GM19099 (cell line): ENCODE results near the gene JPH3.

Source experiments
- POLR2A ChIP-seq: IDR thresholded peaks from 3 replicates; pipeline ENCODE4 v1.6.1; 2011; ENCODE audit warnings: low read depth; ENCODE audit not compliant: insufficient read length; ENCODE audit errors: extremely low read depth

The JPH3 gene

GRCh38 chr16:87692176-87692575, 89.9 kb downstream of the JPH3 start:
- no peak for TF ChIP-seq POLR2A

GRCh38 chr16:87692756-87693155, 90.4 kb downstream of the JPH3 start:
- no peak for TF ChIP-seq POLR2A

- TF ChIP-seq POLR2A: no peak
Observed at GRCh38 chr16:87693827-87694226, 91.5 kb downstream of the JPH3 start.

DNA sequence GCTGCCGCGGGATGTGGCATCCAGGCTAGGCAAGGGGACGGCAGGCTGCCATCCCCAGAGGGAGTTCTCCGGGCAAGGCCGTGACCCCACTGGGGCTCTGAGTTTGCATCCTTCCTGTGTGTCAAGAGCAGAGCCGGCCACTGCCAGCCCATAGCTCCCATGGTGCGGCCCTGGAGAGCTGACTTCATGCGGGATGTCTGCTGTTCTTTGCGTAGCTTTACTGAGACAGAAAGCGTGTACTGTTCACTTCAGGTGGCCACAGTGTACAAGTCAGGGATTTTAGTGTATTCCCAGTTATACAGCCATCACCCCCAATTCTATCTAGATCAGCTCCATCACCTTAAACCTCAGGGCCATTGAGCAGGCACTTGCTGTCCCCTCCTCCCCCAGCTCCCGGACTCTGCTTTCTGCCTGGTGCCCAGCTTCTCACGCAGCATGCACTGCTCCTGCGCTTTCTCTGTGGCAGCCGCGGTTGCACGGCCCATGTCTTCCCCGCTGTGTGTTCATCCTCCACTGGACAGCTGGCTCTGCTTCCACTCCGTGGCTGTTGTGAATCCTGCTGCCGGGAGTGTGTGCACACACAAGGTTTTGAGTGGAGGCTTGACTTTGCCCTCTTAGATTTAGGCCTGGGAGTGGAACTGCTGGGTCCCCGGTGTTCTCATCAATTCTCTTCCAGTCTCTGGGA, 92.3 kb downstream of the JPH3 start:
- no peak for TF ChIP-seq POLR2A

DNA sequence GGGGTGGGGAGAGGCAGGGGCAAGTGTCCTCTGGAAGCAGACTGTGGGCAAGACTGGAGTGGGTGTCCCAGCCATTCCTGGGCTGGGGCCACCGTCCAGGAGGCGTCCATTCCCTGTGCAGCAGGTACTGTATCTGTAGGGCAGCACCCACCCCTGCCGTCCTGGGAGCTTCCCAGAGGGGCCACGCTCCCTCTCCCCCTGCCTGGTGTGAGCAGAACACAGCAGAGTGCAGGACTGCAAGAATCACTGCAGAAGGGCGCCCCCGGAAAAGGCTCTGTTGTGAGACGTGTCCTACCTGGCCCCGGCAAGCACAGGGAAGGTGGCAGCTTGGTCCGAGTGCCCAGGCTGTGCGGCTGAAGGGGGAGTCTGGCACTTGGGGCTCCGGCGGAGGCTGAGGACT, 93.2 kb downstream of the JPH3 start:
- TF ChIP-seq POLR2A: no peak

DNA sequence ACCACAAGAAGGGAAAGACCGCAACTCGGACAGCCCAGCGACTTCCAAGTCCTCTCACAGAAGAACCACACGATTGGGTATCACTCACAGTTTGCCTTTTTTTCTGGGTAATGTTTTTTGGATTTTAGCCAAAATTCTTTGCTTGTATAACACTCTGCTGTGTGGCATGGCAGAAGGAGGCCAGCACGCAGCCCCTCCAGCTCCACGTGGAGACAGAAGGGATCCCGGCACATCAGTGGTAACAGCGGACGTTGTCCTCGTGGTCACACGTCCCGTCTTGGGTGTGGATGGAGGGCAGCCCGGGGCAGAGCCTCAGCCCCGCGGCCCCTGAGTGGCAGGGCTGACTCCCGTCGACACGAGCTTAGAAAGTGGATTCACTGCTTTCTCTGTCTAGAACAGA, 94.4 kb downstream of the JPH3 start:
- no peak for TF ChIP-seq POLR2A

- no peak for TF ChIP-seq POLR2A
Observed at GRCh38 chr16:87697256-87697655, 94.9 kb downstream of the JPH3 start.

GRCh38 chr16:87697792-87698191, 95.5 kb downstream of the JPH3 start:
- TF ChIP-seq POLR2A: no peak

- TF ChIP-seq POLR2A: no peak
Observed at GRCh38 chr16:87698241-87698640, 95.9 kb downstream of the JPH3 start.

DNA sequence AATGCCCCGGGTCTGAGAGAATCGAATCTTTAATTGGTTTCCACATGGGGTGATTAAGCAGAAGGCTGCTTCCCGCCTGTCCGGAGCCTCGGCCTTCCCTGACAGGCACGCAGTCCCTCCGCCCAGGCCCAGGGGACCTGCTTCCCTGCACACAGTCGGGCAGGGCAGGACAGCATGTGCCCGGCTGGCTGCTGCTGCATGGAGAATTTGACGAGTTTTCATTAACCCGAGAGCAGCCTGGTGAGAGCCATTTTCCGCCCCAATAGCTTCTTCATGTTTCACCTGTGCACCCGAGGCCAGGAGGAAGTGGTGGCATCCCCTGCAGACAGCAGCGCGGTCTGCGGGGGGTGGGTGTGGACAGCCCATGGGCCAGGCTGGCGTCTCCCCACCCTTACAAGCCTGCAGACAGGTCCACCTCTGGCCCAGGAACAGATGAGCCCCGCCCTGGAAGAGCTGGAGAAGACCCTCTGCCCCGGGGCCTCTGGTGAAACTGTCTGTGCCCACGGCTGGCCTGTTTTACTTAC, 96.4 kb downstream of the JPH3 start:
- TF ChIP-seq POLR2A: no peak

GRCh38 chr16:87700406-87701077, 98.2 kb downstream of the JPH3 start:
- no peak for TF ChIP-seq POLR2A

DNA sequence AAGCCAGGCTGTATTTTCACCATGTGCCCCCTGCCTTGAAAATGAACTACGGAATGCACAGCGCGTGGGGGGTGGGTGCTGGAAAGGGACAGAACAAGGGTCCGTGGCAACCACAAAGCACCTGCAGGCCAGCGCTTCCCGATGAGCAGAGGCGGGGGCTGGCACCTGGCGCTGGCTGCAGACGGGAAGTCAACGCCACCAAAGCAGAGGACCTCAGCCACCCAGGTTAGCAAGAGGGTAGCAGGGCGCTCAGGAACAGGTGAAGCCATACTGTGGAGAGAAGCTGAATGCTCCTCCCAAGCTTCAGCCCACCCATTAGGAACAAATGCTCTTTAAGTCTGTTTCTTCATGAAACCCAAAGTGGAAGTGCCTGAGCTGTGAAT, 98.8 kb downstream of the JPH3 start:
- TF ChIP-seq POLR2A: no peak

GRCh38 chr16:87701505-87701921, 99.2 kb downstream of the JPH3 start:
- TF ChIP-seq POLR2A: no peak

DNA sequence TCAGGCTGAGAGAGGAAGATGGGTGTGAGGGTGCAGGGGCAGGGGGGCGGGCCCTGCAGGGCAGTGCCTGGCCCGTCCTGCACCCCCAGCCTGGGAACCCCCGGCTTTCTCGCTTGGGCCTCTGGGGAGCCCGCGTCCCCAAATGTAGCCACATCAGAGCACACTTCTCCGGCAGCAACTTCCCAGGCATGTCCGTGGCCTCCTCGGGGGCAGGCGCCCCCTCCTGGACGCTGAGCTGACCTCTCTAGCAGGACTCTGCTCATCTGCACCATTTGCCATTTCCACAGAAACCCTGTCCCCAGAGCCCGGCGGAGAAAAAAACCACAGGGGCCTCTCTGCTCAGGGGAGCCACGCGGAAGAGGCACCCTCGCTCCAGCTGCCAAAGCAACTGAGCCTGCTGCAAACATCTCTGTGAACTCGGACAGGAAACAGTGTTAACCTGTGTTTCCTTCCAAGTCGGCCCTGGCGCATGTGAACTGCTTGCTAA, 100.1 kb downstream of the JPH3 start:
- no peak for TF ChIP-seq POLR2A

DNA sequence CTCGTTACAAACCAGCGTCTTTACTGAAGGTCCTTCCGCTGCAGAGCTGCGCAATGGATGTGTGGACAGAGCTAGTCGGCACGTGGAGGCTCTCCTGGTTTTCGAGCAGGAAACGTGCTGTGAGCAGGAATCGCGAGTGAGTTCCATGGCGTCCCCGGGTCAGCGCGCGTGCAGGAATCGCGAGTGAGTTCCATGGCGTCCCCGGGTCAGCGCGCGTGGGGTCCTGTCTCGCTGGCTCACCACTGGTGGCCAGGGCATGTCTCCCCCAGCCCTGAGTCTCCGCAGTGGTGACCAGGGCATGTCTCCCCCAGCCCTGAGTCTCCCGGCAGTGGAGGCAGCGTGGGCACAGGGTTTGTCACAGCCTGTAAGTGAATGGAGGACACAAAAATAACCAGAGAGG, 100.8 kb downstream of the JPH3 start:
- TF ChIP-seq POLR2A: no peak

- TF ChIP-seq POLR2A: no peak
Observed at GRCh38 chr16:87703835-87704375, 101.6 kb downstream of the JPH3 start.
